ENCODE measurements around the gene SLC39A7. TPM values are rescaled to one million over a fixed set of nuclear protein-coding genes. Genes with fewer than 3 reads are reported as not detected.

The SLC39A7 gene
- polyA plus RNA-seq, 1 experiment, result 129 TPM

DNA sequence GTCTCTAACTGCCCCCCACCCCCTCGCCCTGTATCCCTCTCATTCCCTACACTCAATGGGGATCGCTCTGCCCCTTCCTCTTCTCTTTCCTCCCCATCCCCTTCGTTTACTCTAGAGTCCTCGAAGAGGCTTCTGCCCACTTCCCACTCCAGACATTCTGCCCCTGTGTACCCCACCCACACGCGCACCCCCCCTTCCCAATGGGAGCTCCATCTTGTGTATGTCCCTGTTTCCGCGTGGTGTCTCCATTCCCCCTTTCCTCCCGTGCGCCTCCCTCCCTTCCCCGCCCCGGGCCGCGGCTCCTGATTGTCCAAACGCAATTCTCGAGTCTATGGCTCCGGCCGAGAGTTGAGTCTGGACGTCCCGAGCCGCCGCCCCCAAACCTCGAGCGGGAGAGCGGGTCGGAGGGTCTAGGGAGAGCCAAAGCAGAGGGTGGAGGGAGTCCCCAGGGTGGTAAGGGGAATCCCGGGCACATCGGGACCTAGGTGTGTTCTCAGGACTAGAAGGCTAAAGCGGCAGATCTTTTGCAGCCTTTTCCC lies 7.0 kb downstream of the SLC39A7 start:
- Histone ChIP-seq H3K9me3 (ENCODE audit: control insufficient read depth, insufficient read depth, low read length) (no peaks in the 10 kb centered on the region; the same call in 1 of the 2 replicates), H3K4me3 (ENCODE audit: low read depth, low read length) (peak overlapping the region; percentile 78), H3K27ac (ENCODE audit: low read depth, low read length) (peak overlapping the region; percentile 91), H3K27me3 (ENCODE audit: control insufficient read depth, insufficient read depth, low read length) (no peaks in the 10 kb centered on the region)
- TF ChIP-seq, protein P1, sequence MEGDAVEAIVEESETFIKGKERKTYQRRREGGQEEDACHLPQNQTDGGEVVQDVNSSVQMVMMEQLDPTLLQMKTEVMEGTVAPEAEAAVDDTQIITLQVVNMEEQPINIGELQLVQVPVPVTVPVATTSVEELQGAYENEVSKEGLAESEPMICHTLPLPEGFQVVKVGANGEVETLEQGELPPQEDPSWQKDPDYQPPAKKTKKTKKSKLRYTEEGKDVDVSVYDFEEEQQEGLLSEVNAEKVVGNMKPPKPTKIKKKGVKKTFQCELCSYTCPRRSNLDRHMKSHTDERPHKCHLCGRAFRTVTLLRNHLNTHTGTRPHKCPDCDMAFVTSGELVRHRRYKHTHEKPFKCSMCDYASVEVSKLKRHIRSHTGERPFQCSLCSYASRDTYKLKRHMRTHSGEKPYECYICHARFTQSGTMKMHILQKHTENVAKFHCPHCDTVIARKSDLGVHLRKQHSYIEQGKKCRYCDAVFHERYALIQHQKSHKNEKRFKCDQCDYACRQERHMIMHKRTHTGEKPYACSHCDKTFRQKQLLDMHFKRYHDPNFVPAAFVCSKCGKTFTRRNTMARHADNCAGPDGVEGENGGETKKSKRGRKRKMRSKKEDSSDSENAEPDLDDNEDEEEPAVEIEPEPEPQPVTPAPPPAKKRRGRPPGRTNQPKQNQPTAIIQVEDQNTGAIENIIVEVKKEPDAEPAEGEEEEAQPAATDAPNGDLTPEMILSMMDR (IDR thresholded peaks at IDR 0.05; ENCODE audit: low read depth, low read length), result no peak
- ChIA-PET CTCF (interaction anchor here (2.6 kb wide), 1 partner anchor 41 kb away, joined by 22 read pairs; no protein-coding TSS in a partner anchor), POLR2A (interaction anchor here (0.6 to 2.3 kb wide), 6 partner anchors 10 to 264 kb away, joined by 3 to 13 read pairs (median 4); partner anchors contain the start of genes RPS18 and VPS52)
- DNase-seq (ENCODE audit: low read depth, low spot score), result no peak

DNA sequence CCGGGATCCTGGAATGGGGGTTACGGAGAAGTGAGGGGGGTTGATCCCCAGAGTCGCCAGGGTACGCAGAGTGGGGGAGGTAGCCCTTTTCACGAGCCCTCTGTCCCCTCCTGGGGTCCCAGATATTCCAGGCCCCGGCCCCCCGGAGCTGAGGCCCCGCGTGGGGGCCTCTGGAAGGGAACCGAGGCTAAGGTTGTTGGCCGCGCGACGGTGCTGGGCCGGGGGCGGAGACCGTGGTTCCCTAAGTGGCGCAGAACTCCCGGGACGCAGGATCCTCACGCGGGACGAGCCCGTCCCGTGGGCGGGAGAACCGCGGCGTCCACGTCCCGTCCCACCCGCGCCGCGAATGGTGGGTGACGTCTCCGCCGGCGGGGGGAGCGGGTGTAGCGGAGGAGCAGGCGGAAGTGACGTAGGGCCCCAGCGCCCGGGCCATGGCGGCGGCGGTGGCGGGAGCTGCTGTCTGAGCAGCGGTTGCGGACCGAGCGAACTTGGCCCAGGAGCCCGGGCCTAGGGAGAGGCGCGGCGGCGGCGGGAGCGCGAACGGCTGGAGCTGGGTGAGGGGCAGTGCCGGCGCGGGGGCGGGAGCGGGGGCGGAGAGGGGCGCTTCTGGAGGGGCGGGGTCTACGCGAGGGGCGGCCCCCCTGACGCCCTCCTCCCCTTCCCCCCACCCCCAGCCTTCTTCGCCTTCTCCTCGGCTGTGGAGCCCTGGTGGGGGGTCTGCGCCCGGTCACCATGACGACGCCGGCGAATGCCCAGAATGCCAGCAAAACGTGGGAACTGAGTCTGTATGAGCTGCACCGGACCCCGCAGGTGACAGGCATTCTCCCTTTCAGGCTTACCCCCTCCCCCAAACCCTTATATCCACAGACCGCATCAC lies 7.7 kb downstream of the SLC39A7 start, which contains the start of gene RING1:
TSS of gene RING1 (plus strand) at position 410 of the 877 bp plus-strand sequence. CDS start at position 733, 323 bp downstream.
- Histone ChIP-seq H3K9me3 (ENCODE audit: control insufficient read depth, insufficient read depth, low read length) (no peaks in the 10 kb centered on the region; the same call in 1 of the 2 replicates), H3K27me3 (ENCODE audit: control insufficient read depth, insufficient read depth, low read length) (no peaks in the 10 kb centered on the region), H3K4me3 (ENCODE audit: low read depth, low read length) (peak within 1 kb of the TSS; percentile 78), H3K27ac (ENCODE audit: low read depth, low read length) (peak within 1 kb of the TSS; percentile 91)
- TF ChIP-seq, protein P1 (IDR thresholded peaks at IDR 0.05; ENCODE audit: low read depth, low read length), result no peak
- DNase-seq (ENCODE audit: low read depth, low spot score), result no peak
- ChIA-PET CTCF (interaction anchor here (0.8 to 2.8 kb wide), 4 partner anchors 11 to 224 kb away, joined by 3 to 22 read pairs (median 10); no protein-coding TSS in a partner anchor), POLR2A (interaction anchor here (0.5 to 2.3 kb wide), 10 partner anchors 9 to 265 kb away, joined by 3 to 13 read pairs (median 4); partner anchors contain the start of genes RPS18 and VPS52)

DNA sequence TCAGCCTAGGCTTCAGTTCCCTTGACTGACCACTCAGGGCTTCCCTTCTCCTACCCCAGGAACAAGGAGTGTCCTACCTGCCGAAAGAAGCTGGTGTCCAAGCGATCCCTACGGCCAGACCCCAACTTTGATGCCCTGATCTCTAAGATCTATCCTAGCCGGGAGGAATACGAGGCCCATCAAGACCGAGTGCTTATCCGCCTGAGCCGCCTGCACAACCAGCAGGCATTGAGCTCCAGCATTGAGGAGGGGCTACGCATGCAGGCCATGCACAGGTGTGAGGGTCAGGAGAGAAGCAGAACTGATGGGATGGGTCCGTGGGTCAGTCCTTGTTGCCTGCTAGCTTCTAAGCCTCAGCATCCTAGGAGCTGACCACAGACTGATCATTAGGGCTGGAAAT lies 9.2 kb downstream of the SLC39A7 start:
- Histone ChIP-seq H3K9me3 (ENCODE audit: control insufficient read depth, insufficient read depth, low read length) (no peaks in the 10 kb centered on the region; the same call in 1 of the 2 replicates), H3K27me3 (ENCODE audit: control insufficient read depth, insufficient read depth, low read length) (peaks cover 3% of the 10 kb centered on the region), H3K27ac (ENCODE audit: low read depth, low read length) (no peak overlapping the region), H3K4me3 (ENCODE audit: low read depth, low read length) (no peak overlapping the region)
- ChIA-PET CTCF (interaction anchor here (2.6 to 2.8 kb wide), 2 partner anchors 12 to 38 kb away, joined by 17 to 22 read pairs; no protein-coding TSS in a partner anchor), POLR2A (no interaction called here)
- TF ChIP-seq, protein P1 (IDR thresholded peaks at IDR 0.05; ENCODE audit: low read depth, low read length), result no peak
- DNase-seq (ENCODE audit: low read depth, low spot score), result no peak

DNA sequence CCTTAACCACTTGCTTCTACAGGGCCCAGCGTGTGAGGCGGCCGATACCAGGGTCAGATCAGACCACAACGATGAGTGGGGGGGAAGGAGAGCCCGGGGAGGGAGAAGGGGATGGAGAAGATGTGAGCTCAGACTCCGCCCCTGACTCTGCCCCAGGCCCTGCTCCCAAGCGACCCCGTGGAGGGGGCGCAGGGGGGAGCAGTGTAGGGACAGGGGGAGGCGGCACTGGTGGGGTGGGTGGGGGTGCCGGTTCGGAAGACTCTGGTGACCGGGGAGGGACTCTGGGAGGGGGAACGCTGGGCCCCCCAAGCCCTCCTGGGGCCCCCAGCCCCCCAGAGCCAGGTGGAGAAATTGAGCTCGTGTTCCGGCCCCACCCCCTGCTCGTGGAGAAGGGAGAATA lies 10.5 kb downstream of the SLC39A7 start:
- ChIA-PET POLR2A (no interaction called here), CTCF (no interaction called here)
- Histone ChIP-seq H3K27ac (ENCODE audit: low read depth, low read length) (no peak overlapping the region), H3K27me3 (ENCODE audit: control insufficient read depth, insufficient read depth, low read length) (peaks cover 5% of the 10 kb centered on the region), H3K4me3 (ENCODE audit: low read depth, low read length) (no peak overlapping the region), H3K9me3 (ENCODE audit: control insufficient read depth, insufficient read depth, low read length) (no peaks in the 10 kb centered on the region; the same call in 1 of the 2 replicates)
- TF ChIP-seq, protein P1 (IDR thresholded peaks at IDR 0.05; ENCODE audit: low read depth, low read length), result no peak
- DNase-seq (ENCODE audit: low read depth, low spot score), result no peak

Measured in AG04450 (cell line).